SJCRH30 (cell line): Measurements from ENCODE around the gene EDDM3A. TPM values are rescaled to one million over a fixed set of nuclear protein-coding genes. Genes with fewer than 3 reads are reported as not detected.
"Not testable (repeated sequence)": the region's sequence is repeated elsewhere in the genome, so short reads cannot be mapped to it uniquely, and the experiment has no call there.

Experiments
- DNase-seq, 2 experiments: peaks; one replicate each; pipeline ENCODE4 v3.0.0-alpha.2; 2015 to 2020
- H3K27ac ChIP-seq: fragments of 250-450 bp; sonication (Bioruptor Pico); 2 replicates; pipeline ENCODE4 v1.5.1; 2020; ENCODE audit warnings: mild to moderate bottlenecking, moderate library complexity
- H3K27me3 ChIP-seq: fragments of 250-450 bp; sonication (Bioruptor Pico); 2 replicates; pipeline ENCODE4 v1.5.1; 2020; ENCODE audit warnings: mild to moderate bottlenecking, moderate library complexity
- H3K36me3 ChIP-seq: fragments of 250-450 bp; sonication (Bioruptor Pico); 2 replicates; pipeline ENCODE4 v1.5.1; 2020; ENCODE audit warnings: mild to moderate bottlenecking, moderate library complexity
- H3K4me1 ChIP-seq: fragments of 250-450 bp; sonication (Bioruptor Pico); 2 replicates; pipeline ENCODE4 v1.5.1; 2020; ENCODE audit warnings: mild to moderate bottlenecking, moderate library complexity
- H3K4me3 ChIP-seq: fragments of 250-450 bp; sonication (Bioruptor Pico); 2 replicates; pipeline ENCODE4 v1.5.1; 2020; ENCODE audit warnings: mild to moderate bottlenecking, moderate library complexity
- H3K9me3 ChIP-seq: fragments of 250-450 bp; sonication (Bioruptor Pico); replicated peaks from 2 replicates; pipeline ENCODE4 v1.5.1; 2020; ENCODE audit warnings: mild to moderate bottlenecking, moderate library complexity
- total RNA-seq: library from RNA; depleted of rRNA; stranded (reverse); fragments of >200 nt; shearing (Covaris generic); gene quantifications from 2 replicates; pipeline ENCODE4 v1.2.3, GENCODE V29; 2014

EDDM3A gene
- total RNA-seq, 1 experiment from 2014 or later, result not detected

- Histone ChIP-seq H3K36me3 (no peaks in the 10 kb centered on the region), H3K4me3 (no peak overlapping the region), H3K4me1 (no peaks in the 10 kb centered on the region), H3K9me3 (no peaks in the 10 kb centered on the region), H3K27me3 (no peaks in the 10 kb centered on the region), H3K27ac (no peak overlapping the region)
- DNase-seq, result no peak
Observed at GRCh38 chr14:20720741-20721140, 24.9 kb upstream of the EDDM3A start.

GRCh38 chr14:20722016-20722415 is 23.7 kb upstream of the EDDM3A start:
- H3K27me3 ChIP-seq, result no peaks in the 10 kb centered on the region
- no peaks in the 10 kb centered on the region for H3K4me1 ChIP-seq
- no peak overlapping the region for H3K27ac ChIP-seq
- no peak overlapping the region for H3K4me3 ChIP-seq
- no peaks in the 10 kb centered on the region for H3K36me3 ChIP-seq
- no peaks in the 10 kb centered on the region for H3K9me3 ChIP-seq
- DNase-seq, result no peak

GRCh38 chr14:20723488-20723887 is 22.2 kb upstream of the EDDM3A start:
- H3K9me3 ChIP-seq, result no peaks in the 10 kb centered on the region
- no peaks in the 10 kb centered on the region for H3K4me1 ChIP-seq
- no peak for DNase-seq
- H3K27ac ChIP-seq, result no peak overlapping the region
- no peaks in the 10 kb centered on the region for H3K27me3 ChIP-seq
- no peaks in the 10 kb centered on the region for H3K36me3 ChIP-seq
- no peak overlapping the region for H3K4me3 ChIP-seq

GRCh38 chr14:20726121-20726520 is 19.6 kb upstream of the EDDM3A start:
- not testable (repeated sequence) for H3K9me3 ChIP-seq, H3K4me1 ChIP-seq, H3K4me3 ChIP-seq, DNase-seq, H3K27ac ChIP-seq, H3K27me3 ChIP-seq, H3K36me3 ChIP-seq

GRCh38 chr14:20726531-20726930 is 19.2 kb upstream of the EDDM3A start:
- no peak overlapping the region for H3K4me3 ChIP-seq
- no peaks in the 10 kb centered on the region for H3K9me3 ChIP-seq
- no peak overlapping the region for H3K27ac ChIP-seq
- no peak for DNase-seq
- H3K27me3 ChIP-seq, result no peaks in the 10 kb centered on the region
- no peaks in the 10 kb centered on the region for H3K4me1 ChIP-seq
- H3K36me3 ChIP-seq, result no peaks in the 10 kb centered on the region

GRCh38 chr14:20730891-20731290 is 14.8 kb upstream of the EDDM3A start:
- no peaks in the 10 kb centered on the region for H3K4me1 ChIP-seq
- H3K9me3 ChIP-seq, result no peaks in the 10 kb centered on the region
- no peaks in the 10 kb centered on the region for H3K36me3 ChIP-seq
- no peak overlapping the region for H3K27ac ChIP-seq
- H3K4me3 ChIP-seq, result no peak overlapping the region
- H3K27me3 ChIP-seq, result no peaks in the 10 kb centered on the region
- DNase-seq, result no peak

- Histone ChIP-seq H3K4me3 (no peak overlapping the region), H3K27me3 (no peaks in the 10 kb centered on the region), H3K9me3 (no peaks in the 10 kb centered on the region), H3K36me3 (no peaks in the 10 kb centered on the region), H3K27ac (no peak overlapping the region), H3K4me1 (no peaks in the 10 kb centered on the region)
- DNase-seq, result no peak
Observed at GRCh38 chr14:20732477-20732876, 13.2 kb upstream of the EDDM3A start.

- no peaks in the 10 kb centered on the region for H3K36me3 ChIP-seq
- H3K4me3 ChIP-seq, result no peak overlapping the region
- H3K27me3 ChIP-seq, result no peaks in the 10 kb centered on the region
- H3K4me1 ChIP-seq, result no peaks in the 10 kb centered on the region
- H3K27ac ChIP-seq, result no peak overlapping the region
- no peak for DNase-seq
- H3K9me3 ChIP-seq, result no peaks in the 10 kb centered on the region
Observed at GRCh38 chr14:20732979-20733635, 12.6 kb upstream of the EDDM3A start.

- H3K4me3 ChIP-seq, result no peak overlapping the region
- H3K36me3 ChIP-seq, result no peaks in the 10 kb centered on the region
- H3K27me3 ChIP-seq, result no peaks in the 10 kb centered on the region
- no peaks in the 10 kb centered on the region for H3K9me3 ChIP-seq
- DNase-seq, result no peak
- H3K27ac ChIP-seq, result no peak overlapping the region
- H3K4me1 ChIP-seq, result no peaks in the 10 kb centered on the region
Observed at GRCh38 chr14:20733684-20734429, 11.8 kb upstream of the EDDM3A start.

- Histone ChIP-seq H3K9me3 (no peaks in the 10 kb centered on the region), H3K4me3 (no peak overlapping the region), H3K4me1 (no peaks in the 10 kb centered on the region), H3K27ac (no peak overlapping the region), H3K27me3 (no peaks in the 10 kb centered on the region), H3K36me3 (no peaks in the 10 kb centered on the region)
- DNase-seq, result no peak
Observed at GRCh38 chr14:20734430-20734806, 11.3 kb upstream of the EDDM3A start.

- H3K9me3 ChIP-seq, H3K36me3 ChIP-seq, H3K4me1 ChIP-seq, H3K4me3 ChIP-seq, DNase-seq, H3K27ac ChIP-seq, H3K27me3 ChIP-seq: not testable (repeated sequence)
Observed at GRCh38 chr14:20738292-20738691, 7.4 kb upstream of the EDDM3A start.

- no peak for DNase-seq
- H3K9me3 ChIP-seq, result no peaks in the 10 kb centered on the region
- H3K36me3 ChIP-seq, result no peaks in the 10 kb centered on the region
- H3K4me3 ChIP-seq, result no peak overlapping the region
- H3K27me3 ChIP-seq, result no peaks in the 10 kb centered on the region
- H3K4me1 ChIP-seq, result no peaks in the 10 kb centered on the region
- no peak overlapping the region for H3K27ac ChIP-seq
Observed at GRCh38 chr14:20742132-20742531, 3.6 kb upstream of the EDDM3A start.

GRCh38 chr14:20743556-20743955 is 2.1 kb upstream of the EDDM3A start:
- Histone ChIP-seq H3K36me3 (no peaks in the 10 kb centered on the region), H3K27me3 (no peaks in the 10 kb centered on the region), H3K4me3 (no peak overlapping the region), H3K4me1 (no peaks in the 10 kb centered on the region), H3K9me3 (no peaks in the 10 kb centered on the region), H3K27ac (no peak overlapping the region)
- DNase-seq, result no peak

- no peak overlapping the region for H3K27ac ChIP-seq
- H3K36me3 ChIP-seq, result no peaks in the 10 kb centered on the region
- DNase-seq, result no peak
- H3K9me3 ChIP-seq, result no peaks in the 10 kb centered on the region
- no peaks in the 10 kb centered on the region for H3K27me3 ChIP-seq
- H3K4me3 ChIP-seq, result no peak overlapping the region
- H3K4me1 ChIP-seq, result no peaks in the 10 kb centered on the region
Observed at GRCh38 chr14:20746566-20746965, 879 bp downstream of the EDDM3A start.

GRCh38 chr14:20748439-20748838 is 2.8 kb downstream of the EDDM3A start:
- Histone ChIP-seq H3K9me3 (no peaks in the 10 kb centered on the region), H3K36me3 (no peaks in the 10 kb centered on the region), H3K27me3 (no peaks in the 10 kb centered on the region), H3K4me3 (no peak overlapping the region), H3K4me1 (no peaks in the 10 kb centered on the region), H3K27ac (no peak overlapping the region)
- no peak for DNase-seq

- no peak for DNase-seq
Observed at GRCh38 chr14:20750194-20750593, 4.5 kb downstream of the EDDM3A start.

More at GRCh38 chr14:20750194-20750593, 4.5 kb downstream of the EDDM3A start:
- no peak overlapping the region for H3K27ac ChIP-seq
- H3K27me3 ChIP-seq, result no peaks in the 10 kb centered on the region
- H3K4me1 ChIP-seq, result no peaks in the 10 kb centered on the region
- H3K9me3 ChIP-seq, result no peaks in the 10 kb centered on the region
- H3K4me3 ChIP-seq, result no peak overlapping the region
- no peaks in the 10 kb centered on the region for H3K36me3 ChIP-seq
